ENCODE results near the gene DYDC2. TPM values are rescaled to one million over a fixed set of nuclear protein-coding genes. Genes with fewer than 3 reads are reported as not detected.

The DYDC2 gene
- total RNA-seq, 8 experiments from 2014 or later = 0.45 to 9.3 (median 1.7) TPM; not detected in 2

DNA sequence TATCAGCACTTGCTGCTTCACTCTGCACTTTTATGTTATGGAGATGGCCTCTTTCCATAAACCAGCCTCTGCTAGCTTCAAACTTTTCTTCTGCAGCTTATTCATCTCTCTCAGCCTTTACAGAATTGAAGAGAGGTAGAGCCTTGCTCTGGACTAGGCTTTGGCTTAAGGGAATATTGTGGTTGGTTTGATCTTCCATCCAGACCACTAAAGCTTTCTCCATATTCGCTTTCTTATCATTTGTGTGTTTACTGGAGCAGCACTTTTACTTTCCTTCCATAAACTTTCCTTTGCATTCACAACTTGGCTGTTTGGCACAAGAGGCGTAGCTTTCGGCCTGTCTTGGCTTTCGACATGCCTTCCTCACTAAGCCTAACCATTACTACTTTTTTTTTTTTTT is 23.6 kb downstream of the DYDC2 start:
- no peak for ATAC-seq (replicated peaks in 6 of 8)
- Histone ChIP-seq H3K27ac (no peak overlapping the region), H3K4me1 (replicated peaks in 1 of 2) (no peaks in the 10 kb centered on the region), H3K4me3 (no peak overlapping the region)
- WGBS, 10 experiments = 50 to 100% (median 87%) methylated on average over 1 to 4 of the region's 4 CpGs; no CpG with 5 or more reads in 1 of the 10 experiments
- in situ Hi-C loops (cut with MboI; ENCODE audit: low pct_unique_long_range_greater_than_20kb in 2 of 9, low sequenced_read_pairs in 9 of 9, unreplicated experiment in 9 of 9) = loop anchor here in 2 of 9 experiments (10.0 to 25.0 kb wide), 2 partner anchors 65 to 132 kb away; no protein-coding TSS in a partner anchor

DNA sequence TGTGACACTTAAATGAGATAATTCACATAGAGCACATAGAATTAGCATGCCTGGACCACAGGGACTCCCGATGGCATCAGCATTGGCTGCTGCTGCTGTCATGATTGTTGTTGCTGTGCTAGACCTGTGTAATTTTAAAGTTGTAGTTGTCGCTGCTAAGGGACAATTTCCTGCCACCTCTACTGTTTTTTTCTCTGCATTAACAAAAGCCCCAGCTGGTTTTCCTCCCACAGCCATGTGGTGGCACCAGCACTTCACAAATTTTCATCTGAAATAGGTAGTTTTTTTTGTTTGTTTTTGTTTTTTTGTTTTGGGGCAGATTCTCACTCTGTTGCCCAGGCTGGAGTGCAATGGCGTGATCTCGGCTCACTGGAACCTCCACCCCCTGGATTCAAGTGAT is 26.4 kb downstream of the DYDC2 start:
- ATAC-seq (replicated peaks in 6 of 8) = peak in 5 of 8 experiments; percentile 9 to 60 (median 41)
- Histone ChIP-seq H3K4me1 (replicated peaks in 1 of 2) (no peaks in the 10 kb centered on the region), H3K4me3 (no peak overlapping the region), H3K27ac (no peak overlapping the region)
- 0 to 40% (median 18%) methylated on average over 1 to 4 of the region's 4 CpGs; no CpG with 5 or more reads in 1 of the 10 experiments for WGBS, 10 experiments
- in situ Hi-C loops (cut with MboI; ENCODE audit: low pct_unique_long_range_greater_than_20kb in 2 of 9, low sequenced_read_pairs in 9 of 9, unreplicated experiment in 9 of 9) = loop anchor here in 2 of 9 experiments (10.0 to 25.0 kb wide), 2 partner anchors 62 to 129 kb away; no protein-coding TSS in a partner anchor

GRCh38 chr10:80390740-80391139 is 34.2 kb downstream of the DYDC2 start:
- Histone ChIP-seq H3K4me1 (replicated peaks in 1 of 2) (no peaks in the 10 kb centered on the region), H3K4me3 (no peak overlapping the region), H3K27ac (no peak overlapping the region)
- in situ Hi-C loops (cut with MboI; ENCODE audit: low pct_unique_long_range_greater_than_20kb in 2 of 9, low sequenced_read_pairs in 9 of 9, unreplicated experiment in 9 of 9) = loop anchor here in 1 of 9 experiments (25.0 kb wide), 1 partner anchor 122 kb away; no protein-coding TSS in a partner anchor
- no peak for ATAC-seq (replicated peaks in 6 of 8)
- WGBS, 10 experiments = 25 to 100% (median 80%) methylated on average over 1 to 5 of the region's 9 CpGs; no CpG with 5 or more reads in 5 of the 10 experiments

DNA sequence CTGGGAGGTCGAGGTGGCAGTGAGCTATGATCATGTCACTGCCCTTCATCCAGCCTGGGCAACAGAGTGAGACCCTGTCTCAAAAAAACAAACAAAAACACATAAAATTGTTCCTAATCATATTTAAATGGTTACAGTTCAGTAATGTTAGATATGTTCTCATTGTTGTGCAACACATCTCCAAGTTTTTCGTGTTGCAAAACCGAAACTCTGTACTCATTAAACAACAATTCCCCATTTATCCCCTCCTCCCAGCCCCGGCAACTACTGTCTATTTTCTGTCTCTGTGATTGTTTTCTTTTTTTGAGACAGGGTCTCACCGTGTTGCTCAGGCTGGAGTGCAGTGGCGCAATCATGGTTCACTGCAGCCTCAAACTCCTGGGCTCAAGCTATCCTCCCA is 35.7 kb downstream of the DYDC2 start:
- no peak overlapping the region for H3K27ac ChIP-seq
- no peak overlapping the region for H3K4me3 ChIP-seq
- H3K4me1 ChIP-seq (replicated peaks in 1 of 2) = no peaks in the 10 kb centered on the region
- no peak for ATAC-seq (replicated peaks in 6 of 8)
- WGBS, 10 experiments = 38 to 93% (median 83%) methylated on average over 1 to 4 of the region's 6 CpGs; no CpG with 5 or more reads in 1 of the 10 experiments
- in situ Hi-C loops (cut with MboI; ENCODE audit: low pct_unique_long_range_greater_than_20kb in 2 of 9, low sequenced_read_pairs in 9 of 9, unreplicated experiment in 9 of 9) = loop anchor here in 1 of 9 experiments (25.0 kb wide), 1 partner anchor 120 kb away; no protein-coding TSS in a partner anchor

DNA sequence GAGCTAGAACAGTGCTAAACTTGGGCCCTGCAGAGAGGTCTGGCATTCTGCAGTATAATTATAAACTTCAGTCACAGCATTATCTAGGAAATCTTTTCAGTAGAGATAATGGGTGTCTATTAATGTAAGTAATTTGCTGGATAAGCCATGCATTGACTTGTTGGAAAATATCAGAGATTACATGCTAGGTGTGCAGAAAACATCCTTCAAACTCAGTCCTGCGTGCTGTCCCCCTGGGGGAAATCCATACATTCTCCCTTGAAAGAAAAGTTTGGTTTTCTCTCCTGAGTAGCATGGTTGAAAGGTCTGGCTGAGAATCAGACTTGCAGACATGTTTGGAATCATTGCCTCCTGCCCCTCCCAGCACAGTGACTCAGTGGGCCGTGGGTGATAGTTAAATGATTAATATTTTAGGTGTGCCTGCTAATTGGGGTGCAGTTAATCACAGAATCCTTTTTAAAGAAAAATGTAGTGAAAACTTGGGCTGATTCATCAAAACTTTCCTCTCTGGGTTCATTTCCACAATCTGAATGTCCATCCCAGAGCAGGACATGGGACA is 37.9 kb downstream of the DYDC2 start:
- 22 to 100% (median 80%) methylated on average over 1 to 2 of the region's 2 CpGs; no CpG with 5 or more reads in 3 of the 10 experiments for WGBS, 10 experiments
- ATAC-seq (replicated peaks in 6 of 8) = no peak
- Histone ChIP-seq H3K4me1 (replicated peaks in 1 of 2) (no peaks in the 10 kb centered on the region), H3K4me3 (no peak overlapping the region), H3K27ac (no peak overlapping the region)
- in situ Hi-C loops (cut with MboI; ENCODE audit: low pct_unique_long_range_greater_than_20kb in 2 of 9, low sequenced_read_pairs in 9 of 9, unreplicated experiment in 9 of 9) = loop anchor here in 1 of 9 experiments (25.0 kb wide), 1 partner anchor 118 kb away; no protein-coding TSS in a partner anchor

DNA sequence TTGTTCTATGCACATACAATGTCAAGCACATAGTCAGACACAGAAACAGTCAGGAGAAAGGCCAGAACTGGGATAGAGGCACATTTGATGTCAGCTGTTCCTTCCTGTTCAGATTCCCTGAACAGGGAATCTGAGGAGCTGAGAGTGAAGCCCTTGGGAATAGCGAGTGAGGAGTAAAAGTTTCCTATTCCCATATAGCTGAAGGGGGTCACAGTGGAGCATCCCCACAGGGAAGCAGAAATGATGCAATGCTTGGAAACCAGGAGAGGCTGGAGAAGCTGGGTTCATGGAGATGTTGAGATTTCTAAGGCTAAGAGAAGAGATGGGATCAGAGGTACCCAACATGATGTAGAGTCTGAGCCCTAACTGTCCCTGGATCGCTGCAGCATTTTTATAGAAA is 40.4 kb downstream of the DYDC2 start:
- Histone ChIP-seq H3K4me1 (replicated peaks in 1 of 2) (no peaks in the 10 kb centered on the region), H3K4me3 (no peak overlapping the region), H3K27ac (no peak overlapping the region)
- no peak for ATAC-seq (replicated peaks in 6 of 8)
- WGBS, 10 experiments = 53 to 100% (median 85%) methylated on average over 1 to 2 of the region's 2 CpGs
- in situ Hi-C loops (cut with MboI; ENCODE audit: low pct_unique_long_range_greater_than_20kb in 2 of 9, low sequenced_read_pairs in 9 of 9, unreplicated experiment in 9 of 9) = loop anchor here in 1 of 9 experiments (25.0 kb wide), 1 partner anchor 115 kb away; no protein-coding TSS in a partner anchor

DNA sequence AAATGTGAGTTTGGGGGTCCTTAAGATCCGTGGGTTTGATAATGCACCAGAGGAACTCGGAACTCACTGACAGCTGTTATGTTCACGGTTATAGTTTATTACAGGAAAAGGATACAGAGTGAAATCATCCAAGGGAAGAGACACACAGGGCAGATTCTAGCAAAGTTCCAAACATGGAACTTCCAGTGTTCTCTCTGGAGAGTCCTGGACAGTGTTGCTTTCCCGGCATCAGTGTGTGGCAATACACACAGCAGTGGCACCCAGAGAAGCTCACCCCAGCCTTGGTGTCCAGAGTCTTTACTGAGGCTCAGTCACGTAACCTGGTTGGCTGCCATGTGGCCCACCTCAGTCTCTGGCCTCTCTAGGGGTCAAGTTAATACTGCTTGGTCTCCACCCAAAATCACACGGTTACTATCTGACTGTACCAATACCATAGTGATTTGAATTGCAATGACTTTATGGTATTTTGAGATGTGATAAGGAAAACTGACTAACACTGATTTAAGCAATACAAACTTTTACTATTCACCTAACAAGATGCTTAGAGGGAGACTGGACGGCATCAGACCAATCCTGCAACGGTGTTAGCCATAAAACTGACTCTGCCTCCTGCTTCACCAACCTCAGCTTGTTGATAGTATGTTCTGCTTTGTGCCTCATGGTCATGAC is 43.7 kb downstream of the DYDC2 start:
- no peaks in the 10 kb centered on the region for H3K4me1 ChIP-seq (replicated peaks in 1 of 2)
- no peak overlapping the region for H3K27ac ChIP-seq
- 25 to 100% (median 91%) methylated on average over 1 to 8 of the region's 8 CpGs; no CpG with 5 or more reads in 2 of the 10 experiments for WGBS, 10 experiments
- ATAC-seq (replicated peaks in 6 of 8) = no peak
- in situ Hi-C loops (cut with MboI; ENCODE audit: low pct_unique_long_range_greater_than_20kb in 2 of 9, low sequenced_read_pairs in 9 of 9, unreplicated experiment in 9 of 9) = no loop called here
- no peak overlapping the region for H3K4me3 ChIP-seq

DNA sequence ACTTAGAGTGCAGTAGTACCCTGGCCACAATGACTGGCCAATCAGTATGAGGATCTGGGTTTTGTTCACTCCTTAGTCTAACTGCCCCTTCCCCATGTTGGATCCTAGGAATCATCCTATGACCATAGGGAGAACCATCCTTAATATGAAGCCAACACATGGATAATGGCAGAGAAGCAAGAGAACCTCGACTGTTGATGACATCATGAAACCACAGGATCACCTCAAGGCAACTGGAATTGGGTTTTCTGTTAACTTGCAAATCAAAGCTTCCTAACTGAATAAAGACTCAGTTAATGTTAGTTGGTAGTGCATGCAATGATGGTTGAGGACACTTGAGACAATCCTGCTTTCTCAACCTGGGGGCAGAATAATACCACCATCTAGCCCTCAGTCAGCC is 48.5 kb downstream of the DYDC2 start:
- in situ Hi-C loops (cut with MboI; ENCODE audit: low pct_unique_long_range_greater_than_20kb in 2 of 9, low sequenced_read_pairs in 9 of 9, unreplicated experiment in 9 of 9) = no loop called here
- 0 to 86% (median 0%) methylated on average over 1 of the region's 1 CpG; no CpG with 5 or more reads in 7 of the 10 experiments for WGBS, 10 experiments
- no peak overlapping the region for H3K4me3 ChIP-seq
- no peak overlapping the region for H3K27ac ChIP-seq
- H3K4me1 ChIP-seq (replicated peaks in 1 of 2) = peaks cover 11 to 21% of the 10 kb centered on the region in 2 donors
- ATAC-seq (replicated peaks in 6 of 8) = no peak

DNA sequence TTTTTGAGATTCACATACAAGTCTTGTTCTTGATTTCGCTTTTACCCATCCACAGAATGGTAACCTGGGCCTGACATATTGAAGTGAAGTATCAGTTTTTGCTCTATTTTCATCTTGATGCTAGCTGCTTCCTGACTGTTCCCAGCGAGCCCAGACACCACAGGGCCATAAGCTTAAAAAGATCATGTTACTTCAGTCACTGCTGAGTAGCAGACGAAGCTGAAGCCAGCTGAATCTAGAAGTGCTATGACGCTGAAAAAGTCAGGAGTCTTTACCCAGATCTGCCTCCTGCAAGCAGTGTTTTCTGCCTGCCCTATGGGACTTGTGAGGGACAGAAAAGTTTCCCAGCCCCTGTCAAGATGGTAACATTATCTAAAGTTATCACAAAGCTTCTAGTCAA is 49.0 kb downstream of the DYDC2 start:
- WGBS, 10 experiments = 18 to 74% (median 49%) methylated on average over 2 to 4 of the region's 4 CpGs; no CpG with 5 or more reads in 1 of the 10 experiments
- Histone ChIP-seq H3K4me1 (replicated peaks in 1 of 2) (peaks cover 16 to 25% of the 10 kb centered on the region in 2 donors), H3K4me3 (no peak overlapping the region), H3K27ac (no peak overlapping the region)
- in situ Hi-C loops (cut with MboI; ENCODE audit: low pct_unique_long_range_greater_than_20kb in 2 of 9, low sequenced_read_pairs in 9 of 9, unreplicated experiment in 9 of 9) = no loop called here
- peak in 2 of 8 experiments; percentile 8 to 76 for ATAC-seq (replicated peaks in 6 of 8)

- Histone ChIP-seq H3K4me3 (no peak overlapping the region), H3K4me1 (replicated peaks in 1 of 2) (peaks cover 18 to 29% of the 10 kb centered on the region in 2 donors), H3K27ac (no peak overlapping the region)
- ATAC-seq (replicated peaks in 6 of 8) = no peak
- in situ Hi-C loops (cut with MboI; ENCODE audit: low pct_unique_long_range_greater_than_20kb in 2 of 9, low sequenced_read_pairs in 9 of 9, unreplicated experiment in 9 of 9) = no loop called here
- 4 to 82% (median 51%) methylated on average over 1 to 4 of the region's 4 CpGs for WGBS, 10 experiments
Measured at GRCh38 chr10:80406204-80406603, 49.6 kb downstream of the DYDC2 start.

- Histone ChIP-seq H3K4me1 (replicated peaks in 1 of 2) (peaks cover 25 to 41% of the 10 kb centered on the region in 2 donors), H3K27ac (peak overlapping the region in 1 of 2 donors; percentile 41), H3K4me3 (peak overlapping the region; percentile 60 to 95 (median 82))
- peak in 6 of 8 experiments; percentile 3 to 56 (median 51) for ATAC-seq (replicated peaks in 6 of 8)
- in situ Hi-C loops (cut with MboI; ENCODE audit: low pct_unique_long_range_greater_than_20kb in 2 of 9, low sequenced_read_pairs in 9 of 9, unreplicated experiment in 9 of 9) = no loop called here
- 8 to 59% (median 20%) methylated on average over 2 to 10 of the region's 16 CpGs; no CpG with 5 or more reads in 6 of the 10 experiments for WGBS, 10 experiments
Measured at GRCh38 chr10:80407812-80408241, 51.2 kb downstream of the DYDC2 start.

DNA sequence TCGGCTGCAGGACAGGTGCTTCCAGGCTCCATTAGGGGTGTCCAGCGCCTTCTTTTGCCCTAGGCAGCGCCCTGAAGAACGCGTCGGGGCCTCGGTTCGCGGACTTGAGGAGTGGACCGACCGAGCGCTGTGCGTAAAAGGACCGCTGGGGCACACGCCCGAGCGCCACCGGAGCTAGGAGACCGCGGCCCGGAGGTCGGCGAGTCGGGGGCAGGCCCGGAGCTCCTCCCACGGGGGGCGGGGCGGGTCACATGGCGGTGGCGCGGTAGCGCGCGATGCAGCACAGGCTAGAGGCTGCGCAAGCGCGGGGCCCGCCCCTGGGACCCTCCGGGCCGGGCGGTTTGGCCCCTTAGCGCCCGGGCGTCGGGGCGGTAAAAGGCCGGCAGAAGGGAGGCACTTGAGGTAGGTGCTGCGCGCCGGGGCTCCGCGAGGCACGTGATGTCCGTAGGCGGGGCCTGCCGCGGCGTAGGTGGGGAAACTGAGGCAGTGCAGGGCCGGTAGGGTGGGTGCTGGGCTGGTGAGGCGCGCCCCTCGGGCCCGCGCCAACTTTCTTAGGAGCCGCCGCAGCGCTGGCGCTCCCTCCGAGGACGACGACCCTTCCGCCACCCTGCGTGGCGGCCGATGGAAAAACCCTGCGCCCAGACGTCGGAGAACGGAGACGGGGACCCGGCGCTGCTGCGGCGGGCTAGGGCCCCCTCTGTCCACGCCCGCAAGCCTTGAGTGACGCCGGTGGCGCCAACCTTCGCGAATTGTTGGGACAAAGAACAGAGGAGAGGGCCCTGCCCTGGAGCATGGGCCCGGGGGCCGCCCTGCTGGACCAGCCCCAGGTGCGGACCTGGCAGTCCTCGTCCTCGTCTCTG is 51.9 kb downstream of the DYDC2 start, which contains the start of gene PRXL2A:
TSS of gene PRXL2A (plus strand) at position 310 of the 860 bp plus-strand sequence. CDS start 11,917 bp downstream, outside the sequence.
- ATAC-seq (replicated peaks in 6 of 8) = peak; percentile 57 to 96 (median 94)
- Histone ChIP-seq H3K4me1 (replicated peaks in 1 of 2) (peaks cover 28 to 46% of the 10 kb centered on the region in 2 donors), H3K27ac (peak within 1 kb of the TSS in 1 of 2 donors; percentile 41), H3K4me3 (peak within 1 kb of the TSS; percentile 60 to 95 (median 82))
- 0 to 10% (median 1%) methylated on average over 4 to 17 of the region's 96 CpGs; no CpG with 5 or more reads in 6 of the 10 experiments for WGBS, 10 experiments
- in situ Hi-C loops (cut with MboI; ENCODE audit: low pct_unique_long_range_greater_than_20kb in 2 of 9, low sequenced_read_pairs in 9 of 9, unreplicated experiment in 9 of 9) = no loop called here
